ENCODE measurements around the gene PTMS. TPM values are rescaled to one million over a fixed set of nuclear protein-coding genes. Genes with fewer than 3 reads are reported as not detected.

The PTMS gene
- total and polyA plus RNA-seq, 2 of the 13 experiments (the other 11 are each of a cell fraction or from before 2014, with no cell fraction given), result 40.5 to 82.4 TPM

DNA sequence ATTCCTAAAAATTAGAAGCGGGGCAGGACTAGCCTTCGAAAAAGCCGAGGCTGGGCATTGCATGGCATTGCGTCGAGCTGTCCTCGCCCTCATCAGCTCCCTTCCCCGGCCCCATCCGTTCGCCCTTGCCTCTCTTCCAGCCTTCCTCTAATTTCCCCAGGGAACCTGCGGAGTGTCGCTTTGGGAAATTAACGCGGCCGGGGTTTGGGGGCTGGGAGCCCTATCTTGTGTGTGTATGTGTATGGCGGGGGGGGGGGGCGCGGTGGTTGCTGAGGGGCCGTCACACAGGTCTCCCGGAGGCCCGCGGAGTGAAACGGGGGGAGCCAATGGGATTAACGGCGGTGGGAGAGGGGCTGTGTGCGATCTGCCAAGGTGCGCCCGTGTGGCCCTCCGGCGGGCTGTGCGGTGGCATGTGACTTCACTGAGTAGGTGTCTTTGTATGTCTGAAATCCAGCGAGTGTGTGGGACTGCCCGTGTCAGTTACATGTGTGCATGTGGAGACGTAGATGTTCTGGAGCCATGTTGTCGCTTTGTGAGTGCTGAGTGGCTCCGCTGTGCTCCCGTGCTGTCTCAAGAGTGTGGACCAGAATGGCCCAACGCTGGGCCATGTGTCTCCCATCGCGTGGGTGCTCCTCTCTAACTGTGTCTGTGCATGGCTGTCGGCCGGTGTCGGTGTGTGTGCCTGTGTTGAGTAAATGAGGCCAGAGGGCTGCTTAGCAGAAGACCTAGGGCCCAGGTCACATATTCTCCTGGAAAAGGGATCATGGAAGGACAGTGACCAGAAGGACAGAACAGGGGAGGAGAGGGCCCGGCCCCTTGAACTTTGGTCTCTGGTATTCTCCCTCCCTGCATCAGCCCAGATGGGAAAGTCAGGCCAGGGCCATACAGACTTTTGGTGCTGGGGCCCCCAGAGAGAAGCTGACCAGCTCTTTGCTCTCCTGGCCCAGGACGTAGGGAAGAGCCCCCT lies 1.5 kb downstream of the PTMS start (continued):
- TF ChIP-seq HNF1B (CRISPR knock-in tag; IDR thresholded peaks at IDR 0.05) (no peak), ZNF280B (CRISPR knock-in tag; IDR thresholded peaks at IDR 0.05; ENCODE audit: borderline replicate concordance) (no peak), RCOR2 (CRISPR knock-in tag; IDR thresholded peaks at IDR 0.05) (no peak), ZNF672 (CRISPR knock-in tag; IDR thresholded peaks at IDR 0.05) (no peak), ATRX (CRISPR knock-in tag; IDR thresholded peaks at IDR 0.05; ENCODE audit: borderline replicate concordance) (no peak), FOXC1 (CRISPR knock-in tag; IDR thresholded peaks at IDR 0.05; ENCODE audit: borderline replicate concordance) (peak; percentile 65; the same call in 1 of the 2 replicates), PHF21A (CRISPR knock-in tag; IDR thresholded peaks at IDR 0.05) (peak; percentile 60; the same call in 1 of the 2 replicates), ZNF83 (CRISPR knock-in tag; IDR thresholded peaks at IDR 0.05; ENCODE audit: borderline replicate concordance) (no peak), ZNF205 (CRISPR knock-in tag; IDR thresholded peaks at IDR 0.05) (no peak), KDM4B (CRISPR knock-in tag; IDR thresholded peaks at IDR 0.05) (no peak), ZNF619 (CRISPR knock-in tag; IDR thresholded peaks at IDR 0.05) (no peak), TOPORS (CRISPR knock-in tag; IDR thresholded peaks at IDR 0.05) (no peak), ZNF382 (CRISPR knock-in tag; IDR thresholded peaks at IDR 0.05; ENCODE audit: borderline replicate concordance) (no peak), POLR2A (IDR thresholded peaks at IDR 0.05; ENCODE audit: insufficient read depth in 1 of 2, low read depth in 2 of 2, low read length in 2 of 2) (peak in 1 of 2 experiments; percentile 67; a peak in 2 of 4 replicates)
- TF ChIP-seq, protein P1, sequence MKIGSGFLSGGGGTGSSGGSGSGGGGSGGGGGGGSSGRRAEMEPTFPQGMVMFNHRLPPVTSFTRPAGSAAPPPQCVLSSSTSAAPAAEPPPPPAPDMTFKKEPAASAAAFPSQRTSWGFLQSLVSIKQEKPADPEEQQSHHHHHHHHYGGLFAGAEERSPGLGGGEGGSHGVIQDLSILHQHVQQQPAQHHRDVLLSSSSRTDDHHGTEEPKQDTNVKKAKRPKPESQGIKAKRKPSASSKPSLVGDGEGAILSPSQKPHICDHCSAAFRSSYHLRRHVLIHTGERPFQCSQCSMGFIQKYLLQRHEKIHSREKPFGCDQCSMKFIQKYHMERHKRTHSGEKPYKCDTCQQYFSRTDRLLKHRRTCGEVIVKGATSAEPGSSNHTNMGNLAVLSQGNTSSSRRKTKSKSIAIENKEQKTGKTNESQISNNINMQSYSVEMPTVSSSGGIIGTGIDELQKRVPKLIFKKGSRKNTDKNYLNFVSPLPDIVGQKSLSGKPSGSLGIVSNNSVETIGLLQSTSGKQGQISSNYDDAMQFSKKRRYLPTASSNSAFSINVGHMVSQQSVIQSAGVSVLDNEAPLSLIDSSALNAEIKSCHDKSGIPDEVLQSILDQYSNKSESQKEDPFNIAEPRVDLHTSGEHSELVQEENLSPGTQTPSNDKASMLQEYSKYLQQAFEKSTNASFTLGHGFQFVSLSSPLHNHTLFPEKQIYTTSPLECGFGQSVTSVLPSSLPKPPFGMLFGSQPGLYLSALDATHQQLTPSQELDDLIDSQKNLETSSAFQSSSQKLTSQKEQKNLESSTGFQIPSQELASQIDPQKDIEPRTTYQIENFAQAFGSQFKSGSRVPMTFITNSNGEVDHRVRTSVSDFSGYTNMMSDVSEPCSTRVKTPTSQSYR (CRISPR knock-in tag; IDR thresholded peaks at IDR 0.05; ENCODE audit: borderline replicate concordance), result no peak
- TF ChIP-seq, protein P2, sequence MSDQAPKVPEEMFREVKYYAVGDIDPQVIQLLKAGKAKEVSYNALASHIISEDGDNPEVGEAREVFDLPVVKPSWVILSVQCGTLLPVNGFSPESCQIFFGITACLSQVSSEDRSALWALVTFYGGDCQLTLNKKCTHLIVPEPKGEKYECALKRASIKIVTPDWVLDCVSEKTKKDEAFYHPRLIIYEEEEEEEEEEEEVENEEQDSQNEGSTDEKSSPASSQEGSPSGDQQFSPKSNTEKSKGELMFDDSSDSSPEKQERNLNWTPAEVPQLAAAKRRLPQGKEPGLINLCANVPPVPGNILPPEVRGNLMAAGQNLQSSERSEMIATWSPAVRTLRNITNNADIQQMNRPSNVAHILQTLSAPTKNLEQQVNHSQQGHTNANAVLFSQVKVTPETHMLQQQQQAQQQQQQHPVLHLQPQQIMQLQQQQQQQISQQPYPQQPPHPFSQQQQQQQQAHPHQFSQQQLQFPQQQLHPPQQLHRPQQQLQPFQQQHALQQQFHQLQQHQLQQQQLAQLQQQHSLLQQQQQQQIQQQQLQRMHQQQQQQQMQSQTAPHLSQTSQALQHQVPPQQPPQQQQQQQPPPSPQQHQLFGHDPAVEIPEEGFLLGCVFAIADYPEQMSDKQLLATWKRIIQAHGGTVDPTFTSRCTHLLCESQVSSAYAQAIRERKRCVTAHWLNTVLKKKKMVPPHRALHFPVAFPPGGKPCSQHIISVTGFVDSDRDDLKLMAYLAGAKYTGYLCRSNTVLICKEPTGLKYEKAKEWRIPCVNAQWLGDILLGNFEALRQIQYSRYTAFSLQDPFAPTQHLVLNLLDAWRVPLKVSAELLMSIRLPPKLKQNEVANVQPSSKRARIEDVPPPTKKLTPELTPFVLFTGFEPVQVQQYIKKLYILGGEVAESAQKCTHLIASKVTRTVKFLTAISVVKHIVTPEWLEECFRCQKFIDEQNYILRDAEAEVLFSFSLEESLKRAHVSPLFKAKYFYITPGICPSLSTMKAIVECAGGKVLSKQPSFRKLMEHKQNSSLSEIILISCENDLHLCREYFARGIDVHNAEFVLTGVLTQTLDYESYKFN (CRISPR knock-in tag; conservative IDR thresholded peaks at IDR 0.05), result peak; percentile 84
- TF ChIP-seq, protein P3, sequence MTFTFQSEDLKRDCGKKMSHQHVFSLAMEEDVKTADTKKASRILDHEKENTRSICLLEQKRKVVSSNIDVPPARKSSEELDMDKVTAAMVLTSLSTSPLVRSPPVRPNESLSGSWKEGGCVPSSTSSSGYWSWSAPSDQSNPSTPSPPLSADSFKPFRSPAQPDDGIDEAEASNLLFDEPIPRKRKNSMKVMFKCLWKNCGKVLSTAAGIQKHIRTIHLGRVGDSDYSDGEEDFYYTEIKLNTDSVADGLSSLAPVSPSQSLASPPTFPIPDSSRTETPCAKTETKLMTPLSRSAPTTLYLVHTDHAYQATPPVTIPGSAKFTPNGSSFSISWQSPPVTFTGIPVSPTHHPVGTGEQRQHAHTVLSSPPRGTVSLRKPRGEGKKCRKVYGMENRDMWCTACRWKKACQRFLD (CRISPR knock-in tag; IDR thresholded peaks at IDR 0.05; ENCODE audit: borderline replicate concordance), result peak; percentile 19; the same call in 1 of the 2 replicates

All from HepG2 (cell line).